ENCODE results near the gene CFAP77.

The CFAP77 gene

GRCh38 chr9:132585954-132586829, 176.2 kb downstream of the CFAP77 start:
- no peak for DNase-seq

- no peak for DNase-seq
Measured at GRCh38 chr9:132586830-132587591, 177.0 kb downstream of the CFAP77 start.

- DNase-seq, result no peak
Measured at GRCh38 chr9:132587592-132587955, 177.6 kb downstream of the CFAP77 start.

- no peak for DNase-seq
Measured at GRCh38 chr9:132588098-132588497, 178.1 kb downstream of the CFAP77 start.

- no peak for DNase-seq
Measured at GRCh38 chr9:132588501-132589147, 178.6 kb downstream of the CFAP77 start.

- DNase-seq, result no peak
Measured at GRCh38 chr9:132589148-132590036, 179.4 kb downstream of the CFAP77 start.

- no peak for DNase-seq
Measured at GRCh38 chr9:132590037-132590317, 180.0 kb downstream of the CFAP77 start.

- no peak for DNase-seq
Measured at GRCh38 chr9:132590318-132591182, 180.5 kb downstream of the CFAP77 start.

GRCh38 chr9:132591244-132591643, 181.2 kb downstream of the CFAP77 start:
- DNase-seq, result no peak

GRCh38 chr9:132591751-132592314, 181.8 kb downstream of the CFAP77 start:
- no peak for DNase-seq

GRCh38 chr9:132592451-132592850, 182.4 kb downstream of the CFAP77 start:
- DNase-seq, result no peak

- no peak for DNase-seq
Measured at GRCh38 chr9:132594412-132594811, 184.4 kb downstream of the CFAP77 start.

- DNase-seq, result no peak
Measured at GRCh38 chr9:132595319-132595718, 185.3 kb downstream of the CFAP77 start.

- DNase-seq, result no peak
Measured at GRCh38 chr9:132596200-132596599, 186.2 kb downstream of the CFAP77 start.

GRCh38 chr9:132597073-132597775, 187.2 kb downstream of the CFAP77 start:
- DNase-seq, result no peak

GRCh38 chr9:132600326-132600984, 190.4 kb downstream of the CFAP77 start:
- DNase-seq, result no peak

GRCh38 chr9:132602207-132602606, 192.2 kb downstream of the CFAP77 start:
- no peak for DNase-seq

- no peak for DNase-seq
Measured at GRCh38 chr9:132605387-132605786, 195.4 kb downstream of the CFAP77 start.

- no peak for DNase-seq
Measured at GRCh38 chr9:132606066-132606465, 196.1 kb downstream of the CFAP77 start.

GRCh38 chr9:132609184-132609583, 199.2 kb downstream of the CFAP77 start:
- DNase-seq, result no peak
